GM06990 (cell line): ENCODE results near the gene COQ8B.

Experiments used
- DNase-seq: peaks from one replicate; pipeline ENCODE4 v3.0.0-alpha.2; 2011; ENCODE audit not compliant: insufficient read length; ENCODE audit errors: extremely low read depth
- H3K27me3 ChIP-seq: replicated peaks from 2 replicates; pipeline ENCODE4 v1.6.0; 2011; ENCODE audit warnings: low read length; ENCODE audit not compliant: control insufficient read depth, insufficient read depth
- H3K36me3 ChIP-seq: 2 replicates; pipeline ENCODE4 v1.5.1; 2011; ENCODE audit warnings: low read length; ENCODE audit not compliant: control insufficient read depth, insufficient read depth
- H3K4me3 ChIP-seq: replicated peaks from 2 replicates; pipeline ENCODE4 v1.5.1; 2011; ENCODE audit warnings: low read depth, mild to moderate bottlenecking, control low read depth, low read length
- TF ChIP-seq, protein P1 (sequence below): IDR thresholded peaks from 2 replicates; pipeline ENCODE4 v1.5.1; 2011; ENCODE audit warnings: low read length, control low read depth, mild to moderate bottlenecking, inconsistent platforms; ENCODE audit not compliant: insufficient read depth, poor library complexity, severe bottlenecking

The COQ8B gene

DNA sequence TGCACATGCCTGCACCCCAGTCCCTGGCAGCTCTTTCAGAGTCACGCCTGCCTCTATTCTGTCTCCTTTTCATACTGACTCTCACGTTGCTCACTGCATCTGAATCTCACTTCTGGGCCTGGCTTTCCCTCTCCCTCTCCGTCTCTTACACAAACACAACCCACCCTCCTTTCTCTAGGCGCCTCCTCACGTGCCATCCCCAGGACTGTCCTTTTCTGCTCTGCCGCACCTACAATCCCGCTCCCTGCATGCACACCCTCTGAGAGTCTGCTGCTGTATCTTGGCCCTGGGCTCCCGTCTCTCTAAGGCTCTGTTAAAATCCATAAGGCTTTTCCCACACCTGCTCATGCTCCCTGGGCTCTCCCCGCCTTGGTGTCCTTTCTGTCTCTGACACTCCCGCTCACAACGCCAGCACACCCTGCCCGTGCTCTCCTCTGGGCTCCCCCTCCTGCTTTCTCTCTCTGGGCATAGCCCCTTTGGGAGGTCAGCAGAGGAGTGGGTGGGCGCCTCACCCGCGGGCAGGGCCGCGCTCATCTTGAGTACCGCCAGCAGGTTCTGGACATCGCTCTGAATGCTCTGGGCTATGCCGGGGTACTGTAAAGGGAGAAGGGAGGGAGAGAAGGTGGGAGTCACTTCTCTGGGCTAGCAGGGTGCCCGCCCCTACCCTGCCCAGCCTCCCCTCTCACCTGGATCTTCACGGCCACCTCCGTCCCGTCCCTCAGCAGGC, 13.5 kb downstream of the COQ8B start:
- Histone ChIP-seq H3K27me3 (no peaks in the 10 kb centered on the region), H3K4me3 (no peak overlapping the region), H3K36me3 (peaks cover 25% of the 10 kb centered on the region)
- TF ChIP-seq, protein P1, sequence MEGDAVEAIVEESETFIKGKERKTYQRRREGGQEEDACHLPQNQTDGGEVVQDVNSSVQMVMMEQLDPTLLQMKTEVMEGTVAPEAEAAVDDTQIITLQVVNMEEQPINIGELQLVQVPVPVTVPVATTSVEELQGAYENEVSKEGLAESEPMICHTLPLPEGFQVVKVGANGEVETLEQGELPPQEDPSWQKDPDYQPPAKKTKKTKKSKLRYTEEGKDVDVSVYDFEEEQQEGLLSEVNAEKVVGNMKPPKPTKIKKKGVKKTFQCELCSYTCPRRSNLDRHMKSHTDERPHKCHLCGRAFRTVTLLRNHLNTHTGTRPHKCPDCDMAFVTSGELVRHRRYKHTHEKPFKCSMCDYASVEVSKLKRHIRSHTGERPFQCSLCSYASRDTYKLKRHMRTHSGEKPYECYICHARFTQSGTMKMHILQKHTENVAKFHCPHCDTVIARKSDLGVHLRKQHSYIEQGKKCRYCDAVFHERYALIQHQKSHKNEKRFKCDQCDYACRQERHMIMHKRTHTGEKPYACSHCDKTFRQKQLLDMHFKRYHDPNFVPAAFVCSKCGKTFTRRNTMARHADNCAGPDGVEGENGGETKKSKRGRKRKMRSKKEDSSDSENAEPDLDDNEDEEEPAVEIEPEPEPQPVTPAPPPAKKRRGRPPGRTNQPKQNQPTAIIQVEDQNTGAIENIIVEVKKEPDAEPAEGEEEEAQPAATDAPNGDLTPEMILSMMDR: no peak
- DNase-seq: no peak

DNA sequence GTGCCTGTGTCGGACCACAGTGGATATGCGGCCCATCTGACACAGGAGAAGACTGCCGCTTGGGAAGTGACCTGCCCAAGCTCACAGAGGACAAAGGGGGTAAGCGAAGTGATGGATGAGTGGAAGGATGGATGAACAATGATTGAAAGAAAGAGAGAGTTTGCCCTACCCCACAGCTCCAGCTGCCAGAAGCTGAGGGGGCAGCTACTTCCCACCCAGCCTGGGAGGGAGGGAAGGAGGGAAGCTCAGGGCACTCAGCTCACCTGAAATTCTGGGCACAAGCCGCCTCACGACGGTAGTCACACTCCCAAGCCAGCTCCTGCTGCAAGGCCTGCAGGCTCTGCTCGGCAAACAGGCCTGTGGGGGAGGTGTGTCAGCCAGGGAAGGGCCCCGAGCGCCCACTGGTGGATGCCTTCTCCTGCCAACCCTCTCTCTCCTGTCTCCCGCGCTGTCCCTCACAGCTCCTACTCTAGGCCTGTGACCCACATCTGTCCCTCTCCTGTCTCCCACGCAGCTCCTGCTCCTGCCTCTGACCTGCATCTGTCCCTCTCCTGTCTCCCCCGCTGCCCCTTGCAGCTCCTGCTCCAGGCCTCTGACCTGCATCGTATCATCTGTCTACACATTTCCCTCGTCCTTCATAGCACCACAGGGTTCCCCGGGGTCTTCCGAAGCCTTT, 14.2 kb downstream of the COQ8B start:
- TF ChIP-seq, protein P1: peak; percentile 20
- H3K36me3 ChIP-seq: peaks cover 25% of the 10 kb centered on the region
- no peak for DNase-seq
- H3K4me3 ChIP-seq: no peak overlapping the region
- H3K27me3 ChIP-seq: no peaks in the 10 kb centered on the region

DNA sequence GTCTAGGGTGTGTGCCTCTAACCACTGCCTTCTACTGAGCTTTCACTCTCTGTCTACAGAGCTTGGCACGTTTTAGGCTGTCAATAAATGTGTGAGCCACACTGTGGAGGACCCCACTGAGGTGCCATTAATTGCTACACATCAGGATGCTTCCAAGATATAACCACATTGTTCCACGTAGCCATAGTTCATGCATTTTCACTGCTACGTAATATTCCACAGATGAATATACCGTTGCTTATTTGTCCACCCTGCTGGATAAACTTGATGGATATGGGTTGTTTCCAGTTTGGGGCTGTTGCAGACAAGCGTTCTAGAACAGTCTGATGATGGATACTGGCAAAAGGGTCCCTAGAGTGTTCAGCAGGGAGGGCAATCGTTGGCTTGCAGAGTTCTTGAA, 14.9 kb downstream of the COQ8B start:
- Histone ChIP-seq H3K27me3 (no peaks in the 10 kb centered on the region), H3K4me3 (no peak overlapping the region), H3K36me3 (peaks cover 25% of the 10 kb centered on the region)
- TF ChIP-seq, protein P1: no peak
- DNase-seq: no peak

DNA sequence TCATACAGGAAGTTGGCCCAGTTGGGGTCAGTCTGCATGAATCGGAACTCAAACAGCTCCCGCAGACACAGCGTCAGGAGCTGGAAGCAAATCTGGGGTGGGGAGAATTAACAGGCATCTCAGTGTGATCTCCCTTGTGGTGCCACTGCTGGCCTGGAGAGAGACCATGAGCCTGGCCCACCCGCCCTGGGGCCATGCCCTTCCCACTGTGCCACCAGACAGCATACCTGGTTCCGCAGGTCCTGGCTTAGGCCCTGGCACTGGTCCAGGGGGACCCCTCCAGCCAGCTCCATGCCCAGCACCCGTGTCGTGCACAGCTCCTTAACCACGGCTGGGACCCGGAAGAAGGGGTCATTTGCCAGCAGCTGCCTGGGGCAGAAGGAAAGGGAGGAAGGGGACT, 16.6 kb downstream of the COQ8B start:
- H3K4me3 ChIP-seq: no peak overlapping the region
- TF ChIP-seq, protein P1: no peak
- H3K36me3 ChIP-seq: peaks cover 25% of the 10 kb centered on the region
- no peaks in the 10 kb centered on the region for H3K27me3 ChIP-seq
- no peak for DNase-seq

DNA sequence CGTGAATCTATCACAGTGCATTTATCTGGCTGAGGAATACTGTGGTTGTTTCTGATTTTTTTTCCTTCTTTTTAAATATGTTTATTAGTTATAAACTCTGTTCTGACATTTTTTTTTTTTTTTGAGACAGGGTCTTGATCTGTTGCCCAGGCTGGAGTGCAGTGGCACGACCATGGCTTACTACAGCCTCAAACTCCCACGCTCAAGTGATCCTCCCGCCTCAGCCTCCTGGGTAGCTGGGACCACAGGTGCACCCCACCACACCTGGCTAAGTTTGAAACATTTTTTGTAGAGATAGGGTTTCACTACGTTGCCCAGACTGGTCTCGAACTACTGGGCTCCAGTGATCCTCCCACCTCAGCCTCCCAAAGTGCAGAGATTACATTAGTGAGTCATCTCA, 19.7 kb downstream of the COQ8B start:
- no peaks in the 10 kb centered on the region for H3K27me3 ChIP-seq
- DNase-seq: no peak
- TF ChIP-seq, protein P1: no peak
- H3K36me3 ChIP-seq: peaks cover 9% of the 10 kb centered on the region
- H3K4me3 ChIP-seq: no peak overlapping the region
